Left kidney (tissue), 8 donors: ENCODE results near the gene GAA. TPM values are rescaled to one million over a fixed set of nuclear protein-coding genes. Genes with fewer than 3 reads are reported as not detected.

Experiments used
- DNase-seq: peaks from one replicate; pipeline ENCODE4 v3.0.0-alpha.2; 2013
- long read RNA-seq, 8 donors: transcript quantifications; one replicate each; lab custom pipeline, GENCODE V29; 2026
- polyA plus RNA-seq: library from polyadenylated mRNA; unstranded; fragments of 120-200 nt; gene quantifications from one replicate; pipeline ENCODE4 v1.2.1, GENCODE V29; 2013; ENCODE audit not compliant: insufficient read length

Gene GAA
- polyA plus RNA-seq: 33.3 TPM
- long read RNA-seq, donor 1, partial matches to known transcripts: 34 of 42 reads
- long read RNA-seq, donor 1, other reads (novel, unspliced or antisense): 0 of 42 reads
- long read RNA-seq, donor 2, partial matches to known transcripts: 0 of 2 reads
- long read RNA-seq, donor 2, other reads (novel, unspliced or antisense): 0 of 2 reads
- long read RNA-seq, donor 3, partial matches to known transcripts: 12 of 20 reads
- long read RNA-seq, donor 3, other reads (novel, unspliced or antisense): 0 of 20 reads
- long read RNA-seq, donor 4: 0 reads
- long read RNA-seq, donor 5, partial matches to known transcripts: 0 of 7 reads
- long read RNA-seq, donor 5, other reads (novel, unspliced or antisense): 0 of 7 reads
- long read RNA-seq, donor 6, partial matches to known transcripts: 6 of 10 reads
- long read RNA-seq, donor 6, other reads (novel, unspliced or antisense): 0 of 10 reads
- long read RNA-seq, donor 7, transcript GAA-202 (21 exons, 3,549 nt): major isoform, 7 of 26 reads
- long read RNA-seq, donor 7, partial matches to known transcripts: 14 of 26 reads
- long read RNA-seq, donor 7, other reads (novel, unspliced or antisense): 0 of 26 reads
- long read RNA-seq, donor 8, partial matches to known transcripts: 0 of 2 reads
- long read RNA-seq, donor 8, other reads (novel, unspliced or antisense): 0 of 2 reads

- DNase-seq: peak; percentile 82
Measured at GRCh38 chr17:80101011-80101945, at the start of gene GAA. GAA (plus strand) TSS chr17:80101581; CDS start chr17:80104587, 3,006 bp downstream.

GRCh38 chr17:80051681-80052080 lies 49.7 kb upstream of the GAA start:
- no peak for DNase-seq

- no peak for DNase-seq
Measured at GRCh38 chr17:80053102-80053501, 48.3 kb upstream of the GAA start.

GRCh38 chr17:80055597-80055996 lies 45.8 kb upstream of the GAA start:
- DNase-seq: no peak

GRCh38 chr17:80058311-80058955 lies 42.9 kb upstream of the GAA start:
- DNase-seq: no peak

- no peak for DNase-seq
Measured at GRCh38 chr17:80060644-80061043, 40.7 kb upstream of the GAA start.

GRCh38 chr17:80061421-80061820 lies 40.0 kb upstream of the GAA start:
- no peak for DNase-seq

- DNase-seq: no peak
Measured at GRCh38 chr17:80063830-80064585, 37.4 kb upstream of the GAA start.

- DNase-seq: no peak
Measured at GRCh38 chr17:80064696-80065095, 36.7 kb upstream of the GAA start.

- DNase-seq: no peak
Measured at GRCh38 chr17:80065478-80066170, 35.8 kb upstream of the GAA start.

GRCh38 chr17:80067393-80067986 lies 33.9 kb upstream of the GAA start:
- DNase-seq: no peak

GRCh38 chr17:80068301-80069222 lies 32.8 kb upstream of the GAA start:
- DNase-seq: peak; percentile 46

- DNase-seq: no peak
Measured at GRCh38 chr17:80070375-80071115, 30.8 kb upstream of the GAA start.

- DNase-seq: no peak
Measured at GRCh38 chr17:80071116-80071841, 30.1 kb upstream of the GAA start.

- no peak for DNase-seq
Measured at GRCh38 chr17:80072410-80072809, 29.0 kb upstream of the GAA start.

- no peak for DNase-seq
Measured at GRCh38 chr17:80080081-80080480, 21.3 kb upstream of the GAA start.

- DNase-seq: no peak
Measured at GRCh38 chr17:80081596-80081995, 19.8 kb upstream of the GAA start.
